H1 (cell line): ENCODE data around the gene PYGB. TPM values are rescaled to one million over a fixed set of nuclear protein-coding genes. Genes with fewer than 3 reads are reported as not detected.

Experiments used
- CTCF ChIA-PET: fragments of 300-600 bp; sonication (Branson Sonifier 250); formaldehyde crosslinking; loops from one replicate; lab custom pipeline; 2021; ENCODE audit not compliant: partially characterized antibody; lab: Charles Lee
- POLR2A ChIA-PET: fragments of 300-600 bp; sonication (Branson Sonifier 250); formaldehyde crosslinking; loops from one replicate; lab custom pipeline; 2021; ENCODE audit warnings: inconsistent platforms; ENCODE audit not compliant: partially characterized antibody; lab: Charles Lee
- DNase-seq, 2 experiments: peaks; one replicate each; pipeline versions ENCODE4 v3.0.0 to v3.0.0-alpha.2; 2010 to 2022; ENCODE audit warnings: low spot score in 2 of 2, low read depth in 1 of 2, mixed read lengths in 1 of 2
- FAIRE-seq: peaks from 2 replicates; lab custom pipeline; 2011; peaks lifted over from hg19 to GRCh38; lab: Jason Lieb, UNC
- H2AFZ ChIP-seq: 2 replicates; pipeline ENCODE4 v1.8.1; 2012; ENCODE audit warnings: low read length, inconsistent platforms
- H2AK5ac ChIP-seq: 2 replicates; pipeline ENCODE4 v1.6.1; 2013; ENCODE audit warnings: low read depth, low read length
- H2BK120ac ChIP-seq: replicated peaks from 2 replicates; pipeline ENCODE3; 2013; ENCODE audit warnings: low read depth, low read length, inconsistent platforms
- H2BK12ac ChIP-seq: 2 replicates; pipeline ENCODE4 v1.6.1; 2013; ENCODE audit warnings: low read depth, low read length
- H2BK15ac ChIP-seq: 2 replicates; pipeline ENCODE4 v1.6.1; 2013; ENCODE audit warnings: low read length
- H2BK20ac ChIP-seq: 2 replicates; pipeline ENCODE4 v1.6.1; 2013; ENCODE audit warnings: low read length
- H2BK5ac ChIP-seq: 2 replicates; pipeline ENCODE4 v1.6.1; 2013; ENCODE audit warnings: low read depth, low read length
- H3K14ac ChIP-seq: 2 replicates; pipeline ENCODE4 v1.6.1; 2013; ENCODE audit warnings: inconsistent platforms; ENCODE audit not compliant: insufficient read length
- H3K18ac ChIP-seq: 2 replicates; pipeline ENCODE4 v1.6.1; 2013; ENCODE audit warnings: low read length; ENCODE audit errors: extremely low read depth
- H3K23ac ChIP-seq: 2 replicates; pipeline ENCODE4 v1.6.1; 2013; ENCODE audit warnings: inconsistent platforms; ENCODE audit not compliant: insufficient read length
- H3K23me2 ChIP-seq: 2 replicates; pipeline ENCODE4 v1.6.1; 2013; ENCODE audit warnings: low read depth, low read length
- H3K27ac ChIP-seq: 2 replicates; pipeline ENCODE4 v1.6.1; 2011; ENCODE audit warnings: low read depth, low read length, inconsistent platforms
- H3K27me3 ChIP-seq, 4 experiments: replicated peaks in 1 of 4; 1 replicate in 1 of 4; 2 replicates in 3 of 4; pipeline versions ENCODE4 v1.6.1 to v1.8.1; 2011 to 2013; ENCODE audit warnings: low read length in 3 of 4, mild to moderate bottlenecking in 3 of 4, inconsistent platforms in 2 of 4, mixed read lengths in 2 of 4, moderate library complexity in 1 of 4; ENCODE audit not compliant: control insufficient read depth in 3 of 4, insufficient read depth in 3 of 4; ENCODE audit errors: extremely low read depth in 1 of 4
- H3K36me3 ChIP-seq, 4 experiments: 2 replicates each; pipeline versions ENCODE4 v1.6.1 to v1.8.1; 2011 to 2013; ENCODE audit warnings: mild to moderate bottlenecking in 4 of 4, low read length in 3 of 4, moderate library complexity in 2 of 4, control low read depth in 1 of 4, inconsistent platforms in 1 of 4; ENCODE audit not compliant: insufficient read depth in 4 of 4, control insufficient read depth in 2 of 4
- H3K4ac ChIP-seq: replicated peaks from 2 replicates; pipeline ENCODE3; 2013; ENCODE audit warnings: low read length, low read depth, mixed read lengths, inconsistent platforms; ENCODE audit not compliant: insufficient read length
- H3K4me1 ChIP-seq, 4 experiments: replicated peaks in 1 of 4; 1 replicate in 1 of 4; 2 replicates in 3 of 4; pipeline versions ENCODE4 v1.6.1 to v1.8.1; 2011 to 2013; ENCODE audit warnings: low read length in 3 of 4, inconsistent platforms in 2 of 4, mixed read lengths in 1 of 4; ENCODE audit not compliant: insufficient read depth in 4 of 4, control insufficient read depth in 3 of 4
- H3K4me2 ChIP-seq, 2 experiments: 2 replicates each; pipeline versions ENCODE4 v1.6.1 to v1.8.1; 2011 to 2013; ENCODE audit warnings: low read depth in 2 of 2, low read length in 2 of 2, control low read depth in 1 of 2, inconsistent platforms in 1 of 2, mild to moderate bottlenecking in 1 of 2; ENCODE audit not compliant: insufficient read depth in 1 of 2
- H3K4me3 ChIP-seq, 4 experiments: fragments of 200-600, 300-600 bp in 1 of 4; sonication (generic), shearing (Covaris generic), sonication (Bioruptor Twin) in 1 of 4; 2 replicates each; pipeline versions ENCODE4 v1.5.1 to v1.8.1; 2011 to 2016; ENCODE audit warnings: low read length in 4 of 4, low read depth in 3 of 4, control low read depth in 2 of 4, inconsistent platforms in 2 of 4, mild to moderate bottlenecking in 2 of 4, mixed read lengths in 1 of 4, moderate library complexity in 1 of 4; ENCODE audit not compliant: insufficient read depth in 2 of 4; ENCODE audit errors: extremely low read depth in 1 of 4
- H3K56ac ChIP-seq: replicated peaks from 2 replicates; pipeline ENCODE3; 2013; ENCODE audit warnings: low read depth, mild to moderate bottlenecking, mixed read lengths, low read length, inconsistent platforms; ENCODE audit not compliant: insufficient read length
- H3K79me1 ChIP-seq: 2 replicates; pipeline ENCODE4 v1.6.1; 2013; ENCODE audit warnings: low read depth, low read length, control low read depth
- H3K79me2 ChIP-seq, 2 experiments: 2 replicates each; pipeline versions ENCODE4 v1.6.1 to v1.8.1; 2012 to 2013; ENCODE audit warnings: low read length in 2 of 2, mild to moderate bottlenecking in 2 of 2, inconsistent platforms in 1 of 2; ENCODE audit not compliant: insufficient read depth in 2 of 2, control insufficient read depth in 1 of 2
- H3K9ac ChIP-seq, 4 experiments: replicated peaks in 1 of 4; 1 replicate in 1 of 4; 2 replicates in 3 of 4; pipeline versions ENCODE4 v1.6.1 to v1.8.1; 2011 to 2013; ENCODE audit warnings: low read depth in 3 of 4, low read length in 3 of 4, control low read depth in 2 of 4, mild to moderate bottlenecking in 2 of 4, moderate library complexity in 2 of 4, inconsistent platforms in 1 of 4; ENCODE audit errors: extremely low read depth in 1 of 4
- H3K9me3 ChIP-seq, 2 experiments: 2 replicates each; pipeline versions ENCODE4 v1.6.1 to v1.8.1; 2012 to 2013; ENCODE audit warnings: mild to moderate bottlenecking in 2 of 2, moderate library complexity in 2 of 2, control low read depth in 1 of 2, inconsistent platforms in 1 of 2, low read depth in 1 of 2, low read length in 1 of 2, mixed read lengths in 1 of 2; ENCODE audit not compliant: insufficient read depth in 2 of 2
- H4K20me1 ChIP-seq, 2 experiments: replicated peaks in 1 of 2; 2 replicates each; pipeline versions ENCODE3 to v1.8.1; 2011 to 2013; ENCODE audit warnings: inconsistent platforms in 2 of 2, low read length in 2 of 2, mild to moderate bottlenecking in 1 of 2; ENCODE audit not compliant: insufficient read depth in 2 of 2, control insufficient read depth in 1 of 2
- H4K5ac ChIP-seq: 2 replicates; pipeline ENCODE4 v1.6.1; 2013; ENCODE audit warnings: low read length, low read depth, mixed read lengths, inconsistent platforms; ENCODE audit not compliant: insufficient read length
- H4K8ac ChIP-seq: 2 replicates; pipeline ENCODE4 v1.8.0; 2013; ENCODE audit warnings: mild to moderate bottlenecking, moderate library complexity, low read length, inconsistent platforms; ENCODE audit not compliant: insufficient read depth; ENCODE audit errors: extremely low read depth
- H4K91ac ChIP-seq: replicated peaks from 2 replicates; pipeline ENCODE3; 2013; ENCODE audit warnings: low read length, mixed read lengths, inconsistent platforms; ENCODE audit not compliant: insufficient read length
- EGR1 ChIP-seq: IDR thresholded peaks from 2 replicates; pipeline ENCODE4 v1.6.1; 2011; ENCODE audit warnings: low read depth, low read length, borderline replicate concordance
- EP300 ChIP-seq, 2 experiments: IDR thresholded peaks; 1 replicate in 1 of 2; 2 replicates in 1 of 2; pipeline ENCODE4 v1.6.1; 2011 to 2012; ENCODE audit warnings: low read depth in 2 of 2, low read length in 2 of 2, mild to moderate bottlenecking in 2 of 2, borderline replicate concordance in 1 of 2, inconsistent platforms in 1 of 2, moderate library complexity in 1 of 2
- RBBP5 ChIP-seq: IDR thresholded peaks from 2 replicates; pipeline ENCODE4 v1.7.1; 2012; ENCODE audit warnings: low read depth, mild to moderate bottlenecking, inconsistent platforms, low read length, moderate library complexity, borderline replicate concordance
- WGBS, 2 experiments: shearing (Covaris generic) in 1 of 2; methylation state at CpG; one replicate each; pipeline versions ENCODE4 v1.1.6 to v1.1.7; 2013 to 2015; ENCODE audit warnings: low lambda C conversion rate in 2 of 2, mixed read lengths in 2 of 2, inconsistent platforms in 1 of 2, low coverage in 1 of 2, missing lambda C conversion rate in 1 of 2; ENCODE audit not compliant: insufficient replicate concordance in 2 of 2, insufficient coverage in 1 of 2, insufficient read length in 1 of 2; ENCODE audit errors: extremely low coverage in 1 of 2, missing lambda C conversion rate in 1 of 2; 5-methylcytosine and 5-hydroxymethylcytosine counted together
- polyA plus RNA-seq, 7 experiments: library from polyadenylated mRNA; depleted of rRNA in 3 of 7; stranded (reverse) in 5 of 7; unstranded in 2 of 7; fragments of >200 nt in 5 of 7; fragments of 200-250 nt in 2 of 7; gene quantifications; 1 replicate in 5 of 7; 2 replicates in 1 of 7; 4 replicates in 1 of 7; pipeline versions ENCODE4 v1.2.1 to v1.2.3, GENCODE V29; 2011 to 2013; ENCODE audit warnings: missing spikeins in 2 of 7, mixed read lengths in 2 of 7
- total RNA-seq: library from RNA; stranded (reverse); fragmentation: NEBNext Ultra II Directional; extraction: Animal tissue kit (Norgen Biotek cat#: 25700); gene quantifications from 2 replicates; pipeline ENCODE4 v1.2.1, GENCODE V29; 2021

Gene PYGB
- total and polyA plus RNA-seq, 2 of the 8 experiments (the other 6 are each of a cell fraction or from before 2014, with no cell fraction given) = 26.6 to 56.0 TPM

GRCh38 chr20:25213566-25214425, 34.1 kb upstream of the PYGB start:
- CTCF ChIA-PET = interaction anchor here (0.7 to 1.6 kb wide), 2 partner anchors 9 to 65 kb away, joined by 4 to 6 read pairs; no protein-coding TSS in a partner anchor
- no peak overlapping the region for H3K4ac ChIP-seq
- POLR2A ChIA-PET = no interaction called here

More at GRCh38 chr20:25213566-25214425, 34.1 kb upstream of the PYGB start:
- Histone ChIP-seq H3K9me3 (no peaks in the 10 kb centered on the region), H3K4me3 (no peak overlapping the region), H3K23ac (no peak overlapping the region), H3K23me2 (no peaks in the 10 kb centered on the region), H3K27me3 (no peaks in the 10 kb centered on the region), H3K18ac (no peak overlapping the region), H2BK120ac (no peak overlapping the region), H2BK15ac (no peak overlapping the region), H2BK20ac (no peak overlapping the region), H2AK5ac (no peak overlapping the region), H3K56ac (no peak overlapping the region), H4K20me1 (peaks cover 0 to 2% of the 10 kb centered on the region in 2 experiments), H3K36me3 (peaks cover 0 to 5% (median 2%) of the 10 kb centered on the region in 4 experiments; a peak in 3 of 8 replicates), H2BK12ac (no peak overlapping the region), H3K4me1 (no peaks in the 10 kb centered on the region), H3K4me2 (no peak overlapping the region), H2AFZ (no peak overlapping the region), H4K91ac (no peak overlapping the region), H3K14ac (no peak overlapping the region), H3K27ac (no peak overlapping the region; the same call in 1 of the 2 replicates), H3K79me1 (no peaks in the 10 kb centered on the region), H3K9ac (no peak overlapping the region), H2BK5ac (no peak overlapping the region), H4K8ac (no peak overlapping the region), H3K79me2 (no peaks in the 10 kb centered on the region), H4K5ac (no peak overlapping the region)
- FAIRE-seq (no peak), DNase-seq (no peak)
- WGBS, 2 experiments = 92% methylated on average over 21 of the region's 21 CpGs; no CpG with 5 or more reads in 1 of the 2 experiments
- no peak for TF ChIP-seq EP300 (IDR thresholded peaks at IDR 0.05; ENCODE audit: borderline replicate concordance in 1 of 2, low read depth in 2 of 2, low read length in 2 of 2)
- no peak for TF ChIP-seq EGR1
- TF ChIP-seq RBBP5 = no peak
